SK-N-MC (cell line): ENCODE results near the gene OR6K6.

Source experiments
- FOXP2 ChIP-seq: optimal IDR thresholded peaks from 2 replicates; pipeline ENCODE3; 2011; ENCODE audit warnings: mild to moderate bottlenecking, moderate library complexity; ENCODE audit not compliant: insufficient read depth; ENCODE audit errors: extremely low read length, control extremely low read depth
- POLR2AphosphoS5 ChIP-seq: IDR thresholded peaks from 2 replicates; pipeline ENCODE4 v1.6.1; 2012; ENCODE audit warnings: mild to moderate bottlenecking, low read depth, low read length, borderline replicate concordance

- TF ChIP-seq POLR2AphosphoS5 (no peak), FOXP2 (no peak)
These were observed 37.2 kb upstream of the OR6K6 start for GRCh38 chr1:158717344-158717743.
